Gastroesophageal sphincter (tissue), 4 donors: ENCODE results near the gene AGPAT4. TPM values are rescaled to one million over a fixed set of nuclear protein-coding genes. Genes with fewer than 3 reads are reported as not detected.

ENCODE experiments used
- ATAC-seq: fragments of 150-250 bp; one replicate; pipeline ENCODE4 v1.9.1; 2016; ENCODE audit warnings: mild to moderate bottlenecking, moderate library complexity
- H3K27ac ChIP-seq, 4 donors: fragments of 200-600 bp; sonication (generic) in 3 of 4; 1 replicate in 3 of 4; 2 replicates in 1 of 4; pipeline ENCODE4 v1.5.1; 2016 to 2019
- H3K27me3 ChIP-seq: fragments of 200-600 bp; sonication (generic); one replicate; pipeline ENCODE4 v1.5.1; 2019
- H3K36me3 ChIP-seq, 2 donors: fragments of 200-600 bp; sonication (generic); one replicate each; pipeline ENCODE4 v1.5.1; 2019; ENCODE audit warnings: control low read depth in 1 of 2
- H3K4me1 ChIP-seq, 3 donors: fragments of 200-600 bp; sonication (generic); 1 replicate in 2 of 3; 2 replicates in 1 of 3; pipeline ENCODE4 v1.5.1; 2016 to 2019; ENCODE audit warnings: control low read depth in 2 of 3
- H3K4me3 ChIP-seq, 2 donors: fragments of 200-600 bp; sonication (generic); one replicate each; pipeline ENCODE4 v1.5.1; 2019; ENCODE audit warnings: mild to moderate bottlenecking in 1 of 2, moderate library complexity in 1 of 2
- H3K9me3 ChIP-seq, 3 donors: fragments of 200-600 bp; sonication (generic); one replicate each; pipeline ENCODE4 v1.5.1; 2017 to 2019; ENCODE audit warnings: control low read depth in 2 of 3
- CTCF ChIP-seq, 4 experiments: fragments of 200-600 bp in 2 of 4; fragments of 450-650 bp in 2 of 4; sonication (generic) in 1 of 4; IDR thresholded peaks; one replicate each; pipeline ENCODE4 v1.5.1; 2017 to 2019; ENCODE audit warnings: antibody characterized with exemption in 4 of 4, mild to moderate bottlenecking in 2 of 4, moderate library complexity in 2 of 4
- EP300 ChIP-seq: sonication (generic); formaldehyde crosslinking; IDR thresholded peaks from one replicate; pipeline ENCODE4 v1.6.1; 2017; ENCODE audit warnings: antibody characterized with exemption, mild to moderate bottlenecking
- POLR2A ChIP-seq, 2 donors: fragments of 450-650 bp; IDR thresholded peaks; one replicate each; pipeline ENCODE4 v1.6.1; 2017; ENCODE audit warnings: antibody characterized with exemption in 2 of 2, mild to moderate bottlenecking in 2 of 2, moderate library complexity in 1 of 2
- POLR2AphosphoS5 ChIP-seq: sonication (generic); formaldehyde crosslinking; IDR thresholded peaks from one replicate; pipeline ENCODE4 v1.6.1; 2017; ENCODE audit warnings: antibody characterized with exemption
- WGBS, 2 donors: methylation state at CpG; one replicate each; pipeline ENCODE4 v1.1.5; 2018; ENCODE audit warnings: low coverage in 1 of 2; 5-methylcytosine and 5-hydroxymethylcytosine counted together
- total RNA-seq, 4 donors: library from RNA; depleted of rRNA; stranded (reverse); fragments of >200 nt; gene quantifications; one replicate each; pipeline ENCODE4 v1.1.0, GENCODE V29; 2016

The AGPAT4 gene
- total RNA-seq, 4 donors from 2014 or later: 7.2 to 10.8 (median 9.1) TPM

GRCh38 chr6:161220346-161220745 lies 53.5 kb downstream of the AGPAT4 start:
- 82 to 93% methylated on average over 5 of the region's 6 CpGs for WGBS, 2 donors

GRCh38 chr6:161219680-161220079 lies 54.2 kb downstream of the AGPAT4 start:
- no peak for TF ChIP-seq CTCF (IDR thresholded peaks at IDR 0.05)
- TF ChIP-seq POLR2A (IDR thresholded peaks at IDR 0.05): no peak
- TF ChIP-seq POLR2AphosphoS5: no peak
- TF ChIP-seq EP300: no peak
- 75 to 83% methylated on average over 1 to 2 of the region's 2 CpGs for WGBS, 2 donors

More at GRCh38 chr6:161220346-161220745, 53.5 kb downstream of the AGPAT4 start:
- Histone ChIP-seq H3K36me3 (peaks cover 0 to 12% of the 10 kb centered on the region in 2 donors), H3K4me3 (no peak overlapping the region), H3K9me3 (no peaks in the 10 kb centered on the region), H3K4me1 (peaks cover 0 to 10% (median 0%) of the 10 kb centered on the region in 3 donors), H3K27ac (no peak overlapping the region), H3K27me3 (no peaks in the 10 kb centered on the region)
- TF ChIP-seq POLR2A (IDR thresholded peaks at IDR 0.05): no peak
- no peak for TF ChIP-seq EP300
- TF ChIP-seq CTCF (IDR thresholded peaks at IDR 0.05): no peak
- TF ChIP-seq POLR2AphosphoS5: no peak
- ATAC-seq: no peak

GRCh38 chr6:161218222-161218621 lies 55.6 kb downstream of the AGPAT4 start:
- Histone ChIP-seq H3K4me3 (no peak overlapping the region), H3K36me3 (peaks cover 0 to 12% of the 10 kb centered on the region in 2 donors), H3K4me1 (peaks cover 0 to 16% (median 0%) of the 10 kb centered on the region in 3 donors), H3K9me3 (no peaks in the 10 kb centered on the region), H3K27ac (no peak overlapping the region), H3K27me3 (no peaks in the 10 kb centered on the region)
- TF ChIP-seq CTCF (IDR thresholded peaks at IDR 0.05): no peak
- TF ChIP-seq POLR2A (IDR thresholded peaks at IDR 0.05): no peak
- TF ChIP-seq POLR2AphosphoS5: no peak
- no peak for TF ChIP-seq EP300
- ATAC-seq: no peak
- WGBS, 2 donors: 91 to 95% methylated on average over 3 to 5 of the region's 5 CpGs

More at GRCh38 chr6:161219680-161220079, 54.2 kb downstream of the AGPAT4 start:
- Histone ChIP-seq H3K9me3 (no peaks in the 10 kb centered on the region), H3K27me3 (no peaks in the 10 kb centered on the region), H3K36me3 (peaks cover 0 to 12% of the 10 kb centered on the region in 2 donors), H3K27ac (no peak overlapping the region), H3K4me3 (no peak overlapping the region), H3K4me1 (peaks cover 0 to 16% (median 0%) of the 10 kb centered on the region in 3 donors)
- no peak for ATAC-seq

- Histone ChIP-seq H3K9me3 (no peaks in the 10 kb centered on the region), H3K27me3 (no peaks in the 10 kb centered on the region), H3K4me1 (peaks cover 0 to 16% (median 0%) of the 10 kb centered on the region in 3 donors), H3K27ac (no peak overlapping the region), H3K4me3 (no peak overlapping the region), H3K36me3 (peaks cover 0 to 12% of the 10 kb centered on the region in 2 donors)
- TF ChIP-seq CTCF (IDR thresholded peaks at IDR 0.05) (no peak), POLR2A (IDR thresholded peaks at IDR 0.05) (no peak), EP300 (no peak), POLR2AphosphoS5 (no peak)
- ATAC-seq: no peak
- 67% methylated on average over 1 of the region's 5 CpGs; no CpG with 5 or more reads in 1 of the 2 donors for WGBS, 2 donors
Observed at GRCh38 chr6:161217628-161218027, 56.2 kb downstream of the AGPAT4 start.

DNA sequence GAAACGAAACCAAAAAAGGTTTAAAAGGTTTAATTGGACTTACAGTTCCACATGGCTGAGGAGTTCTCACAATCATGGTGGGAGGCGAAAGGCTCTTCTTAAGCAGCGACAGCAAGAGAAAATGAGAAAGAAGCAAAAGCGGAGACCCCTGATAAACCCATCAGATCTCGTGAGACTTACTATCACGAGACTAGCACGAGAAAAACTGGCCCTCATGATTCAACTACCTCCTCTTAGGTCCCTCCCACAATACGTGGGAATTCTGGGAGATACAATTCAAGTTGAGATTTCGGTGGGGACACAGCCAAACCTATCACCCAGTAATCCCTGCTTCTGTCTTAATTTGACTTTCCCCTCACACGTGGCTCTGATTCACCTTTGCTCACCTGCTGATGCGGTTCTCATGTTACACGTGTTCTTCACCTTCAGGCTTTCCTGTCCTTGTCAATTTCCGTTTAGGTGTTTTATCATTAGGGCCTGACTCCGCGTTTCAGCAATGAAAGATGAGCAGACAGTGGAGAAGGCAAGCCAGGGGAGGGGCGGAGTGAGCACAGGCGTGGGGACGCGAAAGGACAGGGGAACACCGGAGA lies 57.1 kb downstream of the AGPAT4 start:
- Histone ChIP-seq H3K27me3 (no peaks in the 10 kb centered on the region), H3K27ac (no peak overlapping the region), H3K36me3 (peaks cover 0 to 12% of the 10 kb centered on the region in 2 donors), H3K4me3 (no peak overlapping the region), H3K9me3 (no peaks in the 10 kb centered on the region), H3K4me1 (peaks cover 0 to 16% (median 0%) of the 10 kb centered on the region in 3 donors)
- TF ChIP-seq EP300 (no peak), CTCF (IDR thresholded peaks at IDR 0.05) (no peak), POLR2AphosphoS5 (no peak), POLR2A (IDR thresholded peaks at IDR 0.05) (no peak)
- ATAC-seq: no peak
- WGBS, 2 donors: 96% methylated on average over 12 to 18 of the region's 20 CpGs
